Gastrocnemius medialis (tissue), 4 donors: Measurements from ENCODE around the gene RTL1.

ENCODE experiments used
- CTCF ChIP-seq, 5 experiments: fragments of 450-650 bp in 3 of 5; fragments of 200-600 bp in 2 of 5; sonication (generic) in 2 of 5; IDR thresholded peaks in 4 of 5; conservative IDR thresholded peaks in 1 of 5; 1 replicate in 4 of 5; 2 replicates in 1 of 5; pipeline ENCODE4 v1.5.1; 2016 to 2019; ENCODE audit warnings: antibody characterized with exemption in 5 of 5, mild to moderate bottlenecking in 3 of 5, moderate library complexity in 3 of 5
- POLR2A ChIP-seq, 2 donors: fragments of 450-650 bp; IDR thresholded peaks; one replicate each; pipeline ENCODE4 v1.6.1; 2017; ENCODE audit warnings: antibody characterized with exemption in 2 of 2, mild to moderate bottlenecking in 2 of 2, moderate library complexity in 2 of 2

GRCh38 chr14:100840286-100841065 lies 63.0 kb downstream of the RTL1 start:
- TF ChIP-seq CTCF (IDR thresholded peaks at IDR 0.05 in 4 of 5, conservative IDR thresholded peaks at IDR 0.05 in 1 of 5) (no peak), POLR2A (IDR thresholded peaks at IDR 0.05) (no peak)
